Activated naive CD8-positive, alpha-beta T cell treated with anti-CD3 and anti-CD28 coated beads, Interleukin-2, amount 50 U/mL, for 16 hours (primary cell): ENCODE results near the gene SUSD2.
A peak's percentile ranks its signal among the peaks of the same experiment; 100 is the strongest.

Source experiments
- DNase-seq: peaks from one replicate; pipeline ENCODE4 v3.0.0-alpha.2; 2020; ENCODE audit warnings: low read depth, low spot score

SUSD2 gene

GRCh38 chr22:24149198-24149590 lies 32.1 kb upstream of the SUSD2 start:
- DNase-seq = no peak

GRCh38 chr22:24153353-24153752 lies 27.9 kb upstream of the SUSD2 start:
- DNase-seq = no peak

- no peak for DNase-seq
These were observed 27.3 kb upstream of the SUSD2 start for GRCh38 chr22:24153959-24154358.

- no peak for DNase-seq
These were observed 26.5 kb upstream of the SUSD2 start for GRCh38 chr22:24154826-24155225.

- no peak for DNase-seq
These were observed 25.6 kb upstream of the SUSD2 start for GRCh38 chr22:24155627-24156140.

GRCh38 chr22:24156141-24156912 lies 25.0 kb upstream of the SUSD2 start:
- peak; percentile 40 for DNase-seq

GRCh38 chr22:24156913-24157821 lies 24.1 kb upstream of the SUSD2 start:
- peak; percentile 41 for DNase-seq

- no peak for DNase-seq
These were observed 23.5 kb upstream of the SUSD2 start for GRCh38 chr22:24157822-24158135.

- no peak for DNase-seq
These were observed 21.6 kb upstream of the SUSD2 start for GRCh38 chr22:24159650-24160049.

GRCh38 chr22:24160546-24160945 lies 20.7 kb upstream of the SUSD2 start:
- no peak for DNase-seq

- no peak for DNase-seq
These were observed 19.8 kb upstream of the SUSD2 start for GRCh38 chr22:24161485-24161884.

- DNase-seq = no peak
These were observed 19.4 kb upstream of the SUSD2 start for GRCh38 chr22:24161909-24162308.

GRCh38 chr22:24162436-24162835 lies 18.9 kb upstream of the SUSD2 start:
- no peak for DNase-seq

GRCh38 chr22:24164243-24164642 lies 17.0 kb upstream of the SUSD2 start:
- no peak for DNase-seq

GRCh38 chr22:24164940-24165339 lies 16.3 kb upstream of the SUSD2 start:
- DNase-seq = no peak

GRCh38 chr22:24165673-24166072 lies 15.6 kb upstream of the SUSD2 start:
- DNase-seq = no peak

- no peak for DNase-seq
These were observed 14.5 kb upstream of the SUSD2 start for GRCh38 chr22:24166811-24167210.

GRCh38 chr22:24169439-24170058 lies 11.7 kb upstream of the SUSD2 start:
- DNase-seq = no peak

GRCh38 chr22:24170188-24170587 lies 11.1 kb upstream of the SUSD2 start:
- DNase-seq = no peak

GRCh38 chr22:24170632-24171031 lies 10.7 kb upstream of the SUSD2 start:
- DNase-seq = no peak

- DNase-seq = no peak
These were observed 9.5 kb upstream of the SUSD2 start for GRCh38 chr22:24171822-24172221.

GRCh38 chr22:24175160-24175808 lies 6.0 kb upstream of the SUSD2 start:
- peak; percentile 28 for DNase-seq
